GM19238 (cell line): Measurements from ENCODE around the gene CCNQ.

Experiments
- DNase-seq: peaks from one replicate; pipeline ENCODE4 v3.0.0; 2011; ENCODE audit warnings: low spot score; ENCODE audit not compliant: insufficient read length

Gene CCNQ

GRCh38 chrX:153539171-153539978 is 59.6 kb downstream of the CCNQ start:
- peak; percentile 68 for DNase-seq

GRCh38 chrX:153538424-153538823 is 60.5 kb downstream of the CCNQ start:
- DNase-seq, result no peak
